Measurements from ENCODE around the gene TMEM119.

DNA sequence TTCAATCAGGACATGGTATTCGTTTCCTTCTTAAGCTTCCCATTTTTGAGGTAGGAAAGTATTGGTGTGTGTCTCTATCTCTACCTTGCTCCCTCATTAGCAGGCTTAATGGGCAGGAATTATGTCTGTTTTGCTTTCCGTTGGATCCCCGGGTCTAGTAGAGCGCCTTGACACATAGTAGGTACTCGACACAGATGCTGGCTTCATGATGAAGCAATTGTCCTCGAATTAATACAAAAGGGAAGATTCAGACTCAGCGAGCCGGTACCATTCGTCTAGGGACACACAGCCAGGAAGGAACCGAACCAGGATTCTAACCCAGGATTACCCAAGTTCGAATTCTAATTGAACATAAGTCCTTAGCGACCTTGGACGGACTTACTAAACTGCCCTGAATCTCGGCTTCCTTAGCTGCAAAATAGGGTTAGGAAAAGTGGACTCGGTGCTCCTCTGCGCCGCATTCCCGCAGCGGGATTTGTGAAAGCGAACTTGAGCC, 36.0 kb downstream of the TMEM119 start:
- TF ChIP-seq, protein P1, sequence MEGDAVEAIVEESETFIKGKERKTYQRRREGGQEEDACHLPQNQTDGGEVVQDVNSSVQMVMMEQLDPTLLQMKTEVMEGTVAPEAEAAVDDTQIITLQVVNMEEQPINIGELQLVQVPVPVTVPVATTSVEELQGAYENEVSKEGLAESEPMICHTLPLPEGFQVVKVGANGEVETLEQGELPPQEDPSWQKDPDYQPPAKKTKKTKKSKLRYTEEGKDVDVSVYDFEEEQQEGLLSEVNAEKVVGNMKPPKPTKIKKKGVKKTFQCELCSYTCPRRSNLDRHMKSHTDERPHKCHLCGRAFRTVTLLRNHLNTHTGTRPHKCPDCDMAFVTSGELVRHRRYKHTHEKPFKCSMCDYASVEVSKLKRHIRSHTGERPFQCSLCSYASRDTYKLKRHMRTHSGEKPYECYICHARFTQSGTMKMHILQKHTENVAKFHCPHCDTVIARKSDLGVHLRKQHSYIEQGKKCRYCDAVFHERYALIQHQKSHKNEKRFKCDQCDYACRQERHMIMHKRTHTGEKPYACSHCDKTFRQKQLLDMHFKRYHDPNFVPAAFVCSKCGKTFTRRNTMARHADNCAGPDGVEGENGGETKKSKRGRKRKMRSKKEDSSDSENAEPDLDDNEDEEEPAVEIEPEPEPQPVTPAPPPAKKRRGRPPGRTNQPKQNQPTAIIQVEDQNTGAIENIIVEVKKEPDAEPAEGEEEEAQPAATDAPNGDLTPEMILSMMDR (IDR thresholded peaks at IDR 0.05): no peak
- TF ChIP-seq POLR2A (IDR thresholded peaks at IDR 0.05): no peak

All from adrenal gland (tissue), 5 donors.